T-helper 2 cell treated with Interferon-gamma antibody and Interleukin-4, amounts not matched to agents 5 μg/mL and 100 μg/mL, for 36 hours (primary cell): ENCODE data around the gene PNMA8B.
"Not testable (repeated sequence)": the region's sequence is repeated elsewhere in the genome, so short reads cannot be mapped to it uniquely, and the experiment has no call there.

Source experiments
- DNase-seq: peaks from one replicate; pipeline ENCODE4 v3.0.0; 2021; ENCODE audit warnings: low spot score
- H3K27ac Mint-ChIP-seq: one replicate; pipeline ENCODE4 v1.8.0; 2021; ENCODE audit warnings: mild to moderate bottlenecking, mixed read lengths
- H3K27me3 Mint-ChIP-seq: one replicate; pipeline ENCODE4 v1.8.0; 2021; ENCODE audit warnings: low read depth, mixed read lengths
- H3K36me3 Mint-ChIP-seq: one replicate; pipeline ENCODE4 v1.8.0; 2021; ENCODE audit warnings: low read depth, mixed read lengths
- H3K4me1 Mint-ChIP-seq: one replicate; pipeline ENCODE4 v1.8.0; 2021; ENCODE audit warnings: low read depth, mixed read lengths
- H3K4me3 Mint-ChIP-seq: one replicate; pipeline ENCODE4 v1.8.0; 2022; ENCODE audit warnings: mild to moderate bottlenecking, moderate library complexity, mixed read lengths
- H3K9me3 Mint-ChIP-seq: one replicate; pipeline ENCODE4 v1.8.0; 2021; ENCODE audit warnings: mixed read lengths

Gene PNMA8B

GRCh38 chr19:46524308-46524707 lies 28.6 kb upstream of the PNMA8B start:
- peaks cover 8% of the 10 kb centered on the region for H3K36me3 Mint-ChIP-seq
- no peak for DNase-seq
- H3K27ac Mint-ChIP-seq = peak overlapping the region; percentile 12
- H3K4me1 Mint-ChIP-seq = peaks cover 25% of the 10 kb centered on the region
- no peak overlapping the region for H3K4me3 Mint-ChIP-seq
- H3K9me3 Mint-ChIP-seq = peaks cover 15% of the 10 kb centered on the region
- H3K27me3 Mint-ChIP-seq = no peaks in the 10 kb centered on the region

GRCh38 chr19:46522988-46523387 lies 27.3 kb upstream of the PNMA8B start:
- H3K4me3 Mint-ChIP-seq = peak overlapping the region; percentile 68

GRCh38 chr19:46521241-46521868 lies 25.7 kb upstream of the PNMA8B start:
- Mint-ChIP-seq H3K4me1 (peaks cover 25% of the 10 kb centered on the region), H3K4me3 (no peak overlapping the region), H3K36me3 (peaks cover 8% of the 10 kb centered on the region), H3K27ac (peak overlapping the region; percentile 10), H3K27me3 (no peaks in the 10 kb centered on the region), H3K9me3 (peaks cover 15% of the 10 kb centered on the region)
- no peak for DNase-seq

More at GRCh38 chr19:46522988-46523387, 27.3 kb upstream of the PNMA8B start:
- H3K9me3 Mint-ChIP-seq = peaks cover 15% of the 10 kb centered on the region
- H3K4me1 Mint-ChIP-seq = peaks cover 25% of the 10 kb centered on the region
- not testable (repeated sequence) for H3K36me3 Mint-ChIP-seq, H3K27me3 Mint-ChIP-seq
- H3K27ac Mint-ChIP-seq = peak overlapping the region; percentile 93
- peak; percentile 40 for DNase-seq

DNA sequence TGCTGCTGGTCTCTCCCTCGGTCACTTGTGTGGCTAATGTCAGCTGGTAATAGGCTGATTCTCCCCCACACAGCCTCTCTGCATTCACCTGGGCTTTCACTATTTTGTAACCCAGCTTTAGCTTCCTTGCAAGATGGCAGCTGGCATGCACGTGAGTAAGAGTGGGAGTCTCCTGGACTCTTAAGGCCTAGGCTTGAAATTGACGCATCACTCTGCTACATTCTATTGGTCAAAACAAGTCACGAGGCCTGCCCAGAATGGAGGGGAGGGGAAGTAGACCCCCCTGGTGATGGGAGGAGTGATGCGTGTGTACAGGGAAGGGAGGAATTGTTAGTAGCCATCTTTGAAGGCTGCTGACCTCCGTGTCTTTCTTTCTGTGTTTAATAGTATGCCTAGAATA lies 24.9 kb upstream of the PNMA8B start:
- no peak for DNase-seq

GRCh38 chr19:46517471-46517870 lies 21.8 kb upstream of the PNMA8B start:
- Mint-ChIP-seq H3K27ac (no peak overlapping the region), H3K4me3 (no peak overlapping the region), H3K27me3 (peaks cover 10% of the 10 kb centered on the region), H3K36me3 (no peaks in the 10 kb centered on the region), H3K9me3 (no peaks in the 10 kb centered on the region), H3K4me1 (peaks cover 24% of the 10 kb centered on the region)
- DNase-seq = no peak

More for the DNA sequence above, 24.9 kb upstream of the PNMA8B start:
- Mint-ChIP-seq H3K4me1 (peaks cover 29% of the 10 kb centered on the region), H3K4me3 (no peak overlapping the region), H3K27ac (no peak overlapping the region), H3K36me3 (peaks cover 8% of the 10 kb centered on the region), H3K27me3 (no peaks in the 10 kb centered on the region), H3K9me3 (peaks cover 7% of the 10 kb centered on the region)

- peaks cover 11% of the 10 kb centered on the region for H3K27me3 Mint-ChIP-seq
- H3K4me1 Mint-ChIP-seq = peaks cover 20% of the 10 kb centered on the region
- no peaks in the 10 kb centered on the region for H3K36me3 Mint-ChIP-seq
- H3K27ac Mint-ChIP-seq = no peak overlapping the region
- peak; percentile 9 for DNase-seq
- H3K9me3 Mint-ChIP-seq = no peaks in the 10 kb centered on the region
- H3K4me3 Mint-ChIP-seq = no peak overlapping the region
Measured at GRCh38 chr19:46515879-46516350, 20.2 kb upstream of the PNMA8B start.

DNA sequence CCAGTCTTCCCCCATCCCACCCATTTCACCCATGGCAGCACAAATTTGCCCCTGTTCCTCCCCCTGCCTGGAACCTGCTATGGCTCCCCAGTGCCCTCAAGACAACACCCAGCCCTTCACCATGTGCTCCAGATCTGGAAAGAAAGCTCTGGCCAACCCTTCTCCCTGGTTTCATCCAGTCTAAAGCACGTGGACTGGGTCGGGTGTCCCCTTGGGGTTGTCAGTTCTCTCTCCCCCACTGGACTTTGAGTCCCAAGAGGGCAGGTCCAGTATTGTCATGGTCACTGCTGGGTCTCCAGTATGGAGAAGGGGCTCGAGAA lies 19.6 kb upstream of the PNMA8B start:
- Mint-ChIP-seq H3K4me3 (no peak overlapping the region), H3K27ac (no peak overlapping the region), H3K9me3 (no peaks in the 10 kb centered on the region), H3K4me1 (peaks cover 14% of the 10 kb centered on the region), H3K27me3 (peaks cover 13% of the 10 kb centered on the region), H3K36me3 (no peaks in the 10 kb centered on the region)
- DNase-seq = no peak

DNA sequence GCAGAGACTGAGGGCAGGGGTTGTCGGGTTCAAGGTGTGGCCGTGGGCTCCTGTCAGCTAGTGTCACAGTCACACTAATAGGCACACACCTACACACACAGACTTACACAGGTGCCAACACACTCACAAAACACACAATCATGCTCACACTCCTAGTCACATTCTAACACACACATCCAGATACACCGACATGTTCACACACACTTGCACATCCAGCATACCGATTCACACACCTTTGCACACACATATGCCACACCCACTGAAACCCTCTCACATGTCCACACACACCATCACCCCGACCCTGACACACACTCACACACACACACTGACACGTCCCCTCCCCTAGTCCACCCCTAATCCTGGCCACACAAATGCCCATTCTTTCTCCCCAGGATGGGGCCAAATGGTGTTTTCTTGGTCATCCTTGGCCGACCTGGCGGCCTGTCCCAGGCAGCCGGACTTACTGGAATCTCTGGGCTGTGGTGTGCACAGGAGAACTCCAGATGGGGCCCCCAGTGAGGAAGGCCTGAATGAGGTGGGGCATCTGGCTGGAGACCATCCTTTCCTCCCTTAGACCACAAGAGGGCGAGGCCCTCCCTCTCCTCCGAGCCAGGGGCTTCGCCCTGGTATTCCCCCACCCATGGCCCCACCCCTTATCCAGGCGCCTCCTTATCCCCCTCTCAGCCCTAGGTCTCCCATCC lies 19.1 kb upstream of the PNMA8B start:
- H3K27me3 Mint-ChIP-seq = peaks cover 13% of the 10 kb centered on the region
- no peak overlapping the region for H3K4me3 Mint-ChIP-seq
- peaks cover 10% of the 10 kb centered on the region for H3K4me1 Mint-ChIP-seq
- no peaks in the 10 kb centered on the region for H3K9me3 Mint-ChIP-seq
- no peak overlapping the region for H3K27ac Mint-ChIP-seq
- no peaks in the 10 kb centered on the region for H3K36me3 Mint-ChIP-seq
- DNase-seq = no peak

DNA sequence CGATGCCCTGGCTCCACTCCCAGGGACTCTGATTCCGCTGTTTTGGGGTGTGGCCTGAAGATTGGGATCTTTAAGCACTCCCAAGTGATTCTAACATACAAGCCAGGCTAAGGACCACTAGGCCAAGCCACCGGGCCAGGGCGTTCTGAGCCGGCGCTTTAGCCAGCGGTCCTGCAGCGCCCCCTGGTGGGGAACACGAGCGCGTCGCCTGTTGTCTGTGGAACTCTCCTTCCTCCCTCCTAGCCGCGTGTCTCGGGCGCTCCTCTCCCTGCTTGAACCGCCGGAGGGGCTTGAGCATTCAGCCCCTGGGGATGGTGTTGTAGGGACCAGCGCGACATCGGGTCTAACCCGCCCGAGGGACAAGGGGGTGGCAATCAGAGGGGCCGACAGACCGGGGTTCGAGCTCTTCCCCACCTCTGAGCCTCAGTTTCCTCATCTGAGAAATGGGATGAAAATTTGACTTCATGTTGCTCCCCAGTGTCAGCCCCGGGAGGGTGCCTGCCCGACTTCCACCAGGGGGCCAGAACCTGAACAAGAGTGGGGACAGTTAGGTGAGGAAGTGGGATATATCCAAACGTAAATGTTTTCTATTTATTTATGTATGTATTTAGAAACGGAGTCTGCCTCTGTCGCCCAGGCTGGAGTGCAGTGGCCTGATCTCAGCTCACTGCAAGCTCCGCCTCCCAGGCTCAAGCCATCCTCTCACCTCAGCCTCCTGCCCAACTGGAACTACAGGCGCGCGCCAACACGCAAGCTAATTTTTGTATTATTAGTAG lies 18.0 kb upstream of the PNMA8B start:
- H3K27me3 Mint-ChIP-seq = peaks cover 13% of the 10 kb centered on the region
- DNase-seq = peak; percentile 69
- H3K4me1 Mint-ChIP-seq = peaks cover 10% of the 10 kb centered on the region
- no peaks in the 10 kb centered on the region for H3K9me3 Mint-ChIP-seq
- no peak overlapping the region for H3K27ac Mint-ChIP-seq
- no peak overlapping the region for H3K4me3 Mint-ChIP-seq
- H3K36me3 Mint-ChIP-seq = no peaks in the 10 kb centered on the region

DNA sequence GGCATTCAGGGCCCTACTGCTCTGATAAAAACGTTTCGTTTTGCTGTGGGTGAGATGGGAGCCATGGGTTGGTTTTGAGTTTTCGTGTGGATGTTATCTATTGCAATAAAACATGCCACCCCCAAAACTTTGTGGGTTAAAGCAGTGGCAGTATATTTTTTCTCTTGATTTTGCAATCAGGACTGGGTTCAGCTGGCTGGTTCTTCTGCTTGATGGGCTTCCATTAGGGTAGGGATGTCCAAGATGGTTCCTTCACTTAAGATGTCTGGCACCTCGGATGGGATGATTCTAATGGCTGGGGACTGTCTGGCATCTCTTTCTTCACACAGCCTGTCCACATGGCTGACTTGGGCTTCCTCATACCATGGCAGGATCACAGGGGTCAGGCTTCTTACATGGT lies 15.6 kb upstream of the PNMA8B start:
- H3K27ac Mint-ChIP-seq = no peak overlapping the region
- H3K4me1 Mint-ChIP-seq = peaks cover 10% of the 10 kb centered on the region
- no peaks in the 10 kb centered on the region for H3K36me3 Mint-ChIP-seq
- DNase-seq = no peak
- H3K9me3 Mint-ChIP-seq = no peaks in the 10 kb centered on the region
- peaks cover 24% of the 10 kb centered on the region for H3K27me3 Mint-ChIP-seq
- H3K4me3 Mint-ChIP-seq = no peak overlapping the region

GRCh38 chr19:46508206-46508605 lies 12.5 kb upstream of the PNMA8B start:
- no peak for DNase-seq
- Mint-ChIP-seq H3K36me3 (no peaks in the 10 kb centered on the region), H3K4me3 (no peak overlapping the region), H3K27ac (no peak overlapping the region), H3K9me3 (no peaks in the 10 kb centered on the region), H3K27me3 (peaks cover 19% of the 10 kb centered on the region), H3K4me1 (no peaks in the 10 kb centered on the region)

DNA sequence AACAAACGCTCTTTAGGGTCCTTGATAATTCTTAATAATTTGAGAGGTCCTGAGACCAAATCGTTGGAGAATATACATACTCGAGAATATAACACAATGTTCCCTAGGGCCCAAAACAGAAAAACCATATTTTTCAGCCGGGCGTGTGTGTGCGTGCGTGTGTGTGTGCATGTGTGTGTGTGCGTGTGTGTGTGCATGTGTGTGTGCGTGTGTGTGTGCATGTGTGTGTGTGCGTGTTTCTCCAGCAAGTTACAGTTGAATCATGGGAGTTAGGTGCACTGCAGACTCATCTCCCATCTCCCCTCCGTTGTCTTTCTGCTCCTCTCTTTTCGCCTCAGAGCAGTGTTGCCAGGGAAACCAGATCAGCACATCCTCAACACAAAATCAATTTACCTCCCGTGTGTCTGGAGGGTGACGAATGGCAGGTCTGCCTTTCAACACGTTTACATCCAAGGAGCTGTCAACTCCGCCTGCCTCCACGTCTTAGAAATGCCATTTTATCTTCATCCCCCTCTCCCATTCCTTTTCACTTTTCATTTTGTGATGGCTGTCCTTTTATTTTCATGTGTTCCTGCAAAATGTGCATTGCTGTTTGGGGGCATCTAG lies 8.3 kb upstream of the PNMA8B start:
- H3K4me1 Mint-ChIP-seq = no peaks in the 10 kb centered on the region
- H3K9me3 Mint-ChIP-seq = no peaks in the 10 kb centered on the region
- no peaks in the 10 kb centered on the region for H3K36me3 Mint-ChIP-seq
- H3K27ac Mint-ChIP-seq = no peak overlapping the region
- H3K4me3 Mint-ChIP-seq = no peak overlapping the region
- DNase-seq = no peak
- peaks cover 26% of the 10 kb centered on the region for H3K27me3 Mint-ChIP-seq

GRCh38 chr19:46502891-46503290 lies 7.2 kb upstream of the PNMA8B start:
- H3K9me3 Mint-ChIP-seq = no peaks in the 10 kb centered on the region
- H3K27ac Mint-ChIP-seq = no peak overlapping the region
- peaks cover 25% of the 10 kb centered on the region for H3K27me3 Mint-ChIP-seq
- H3K4me3 Mint-ChIP-seq = no peak overlapping the region
- H3K4me1 Mint-ChIP-seq = no peaks in the 10 kb centered on the region
- no peaks in the 10 kb centered on the region for H3K36me3 Mint-ChIP-seq
- DNase-seq = no peak

- Mint-ChIP-seq H3K4me3 (no peak overlapping the region), H3K27me3 (peaks cover 36% of the 10 kb centered on the region), H3K9me3 (no peaks in the 10 kb centered on the region), H3K4me1 (peaks cover under 1% of the 10 kb centered on the region), H3K36me3 (no peaks in the 10 kb centered on the region), H3K27ac (no peak overlapping the region)
- no peak for DNase-seq
Measured at GRCh38 chr19:46499692-46500091, 4.0 kb upstream of the PNMA8B start.
